ENCODE data around the gene LAMA5. TPM values are rescaled to one million over a fixed set of nuclear protein-coding genes. Genes with fewer than 3 reads are reported as not detected.

LAMA5 gene
- total RNA-seq, 4 donors from 2014 or later = 95.2 to 230 (median 139) TPM

DNA sequence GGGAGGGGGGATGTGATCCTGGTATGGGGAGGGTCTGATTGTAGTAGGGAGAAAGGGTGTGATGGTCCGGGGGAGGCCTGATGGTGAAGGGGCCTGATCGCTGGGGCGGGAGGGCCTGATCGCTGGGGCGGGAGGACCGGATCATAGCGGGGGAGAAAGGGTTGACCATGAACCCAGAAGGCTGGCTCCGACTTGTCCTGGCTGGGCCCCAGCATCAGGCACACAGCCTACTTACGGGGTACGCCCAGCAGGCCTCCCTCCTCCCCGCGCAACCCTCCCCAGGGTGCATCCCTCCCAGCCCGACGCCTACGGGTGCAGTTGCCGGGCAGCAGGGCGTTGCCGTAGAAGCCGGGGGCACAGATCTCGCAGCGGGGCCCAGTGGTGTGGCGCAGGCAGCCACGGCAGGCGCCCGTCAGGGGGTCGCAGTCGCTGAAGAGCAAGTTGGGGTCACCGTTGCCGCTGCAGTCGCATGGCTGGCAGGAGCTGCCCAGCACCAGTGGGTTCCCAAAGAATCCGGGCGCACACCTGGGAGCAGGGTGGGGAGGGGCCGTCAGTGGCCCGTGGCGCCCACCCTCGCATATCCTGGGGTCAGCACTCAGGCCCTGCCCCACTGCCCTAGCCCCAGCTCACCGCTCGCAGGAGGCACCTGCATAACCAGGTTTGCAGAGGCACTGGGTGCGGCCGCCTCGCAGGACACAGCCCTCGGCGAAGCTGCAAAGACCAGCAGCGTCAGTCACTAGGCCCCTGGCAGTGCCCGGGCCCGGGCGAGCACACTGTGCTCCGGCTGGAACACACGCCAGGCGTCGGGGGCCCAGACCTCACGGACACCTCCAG, 43.7 kb downstream of the LAMA5 start:
- no peak for DNase-seq (ENCODE audit: low spot score in 2 of 2)
- Histone ChIP-seq H3K27me3 (no peaks in the 10 kb centered on the region), H3K4me1 (no peaks in the 10 kb centered on the region), H3K4me3 (no peak overlapping the region), H3K27ac (no peak overlapping the region), H3K36me3 (peaks cover 0 to 89% (median 0%) of the 10 kb centered on the region in 3 donors), H3K9me3 (no peaks in the 10 kb centered on the region)
- 90 to 91% methylated on average over 28 to 40 of the region's 52 CpGs for WGBS, 2 donors
- TF ChIP-seq, protein P1, sequence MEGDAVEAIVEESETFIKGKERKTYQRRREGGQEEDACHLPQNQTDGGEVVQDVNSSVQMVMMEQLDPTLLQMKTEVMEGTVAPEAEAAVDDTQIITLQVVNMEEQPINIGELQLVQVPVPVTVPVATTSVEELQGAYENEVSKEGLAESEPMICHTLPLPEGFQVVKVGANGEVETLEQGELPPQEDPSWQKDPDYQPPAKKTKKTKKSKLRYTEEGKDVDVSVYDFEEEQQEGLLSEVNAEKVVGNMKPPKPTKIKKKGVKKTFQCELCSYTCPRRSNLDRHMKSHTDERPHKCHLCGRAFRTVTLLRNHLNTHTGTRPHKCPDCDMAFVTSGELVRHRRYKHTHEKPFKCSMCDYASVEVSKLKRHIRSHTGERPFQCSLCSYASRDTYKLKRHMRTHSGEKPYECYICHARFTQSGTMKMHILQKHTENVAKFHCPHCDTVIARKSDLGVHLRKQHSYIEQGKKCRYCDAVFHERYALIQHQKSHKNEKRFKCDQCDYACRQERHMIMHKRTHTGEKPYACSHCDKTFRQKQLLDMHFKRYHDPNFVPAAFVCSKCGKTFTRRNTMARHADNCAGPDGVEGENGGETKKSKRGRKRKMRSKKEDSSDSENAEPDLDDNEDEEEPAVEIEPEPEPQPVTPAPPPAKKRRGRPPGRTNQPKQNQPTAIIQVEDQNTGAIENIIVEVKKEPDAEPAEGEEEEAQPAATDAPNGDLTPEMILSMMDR (IDR thresholded peaks at IDR 0.05) = no peak
- TF ChIP-seq EP300 (IDR thresholded peaks at IDR 0.05) (no peak), POLR2A (IDR thresholded peaks at IDR 0.05) (no peak)

DNA sequence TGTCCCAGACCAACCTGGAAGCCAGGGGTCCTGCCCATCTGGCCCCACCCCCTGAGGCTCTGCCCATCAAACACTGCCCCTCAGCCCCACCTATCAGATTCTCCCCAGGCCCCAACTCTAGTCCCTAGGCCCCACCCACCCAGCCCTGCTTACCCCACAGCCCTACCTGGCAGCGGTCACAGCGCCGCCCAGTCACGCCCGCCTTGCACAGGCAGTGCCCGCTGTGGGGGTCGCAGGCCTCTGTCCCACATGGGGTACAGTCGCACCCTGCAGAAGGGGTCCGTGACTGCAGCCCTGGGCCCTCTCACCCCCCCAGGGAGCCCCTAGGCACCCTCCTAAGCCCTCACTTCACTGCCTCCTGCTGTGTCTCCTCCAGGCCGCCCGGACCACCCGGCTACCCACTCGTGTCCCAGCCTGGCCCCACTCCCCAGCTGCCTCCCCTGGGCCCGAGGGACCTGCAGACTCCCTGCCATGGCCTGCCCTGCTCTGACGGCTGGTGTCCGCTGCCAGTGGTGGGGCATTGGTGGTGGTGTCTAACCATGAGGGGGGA, 44.5 kb downstream of the LAMA5 start:
- Histone ChIP-seq H3K36me3 (peaks cover 0 to 85% (median 0%) of the 10 kb centered on the region in 3 donors), H3K9me3 (no peaks in the 10 kb centered on the region), H3K4me1 (no peaks in the 10 kb centered on the region), H3K4me3 (no peak overlapping the region), H3K27ac (no peak overlapping the region), H3K27me3 (no peaks in the 10 kb centered on the region)
- 88 to 92% methylated on average over 16 of the region's 16 CpGs for WGBS, 2 donors
- TF ChIP-seq, protein P1 (IDR thresholded peaks at IDR 0.05) = no peak
- TF ChIP-seq POLR2A (IDR thresholded peaks at IDR 0.05) = no peak
- no peak for TF ChIP-seq EP300 (IDR thresholded peaks at IDR 0.05)
- no peak for DNase-seq (ENCODE audit: low spot score in 2 of 2)

DNA sequence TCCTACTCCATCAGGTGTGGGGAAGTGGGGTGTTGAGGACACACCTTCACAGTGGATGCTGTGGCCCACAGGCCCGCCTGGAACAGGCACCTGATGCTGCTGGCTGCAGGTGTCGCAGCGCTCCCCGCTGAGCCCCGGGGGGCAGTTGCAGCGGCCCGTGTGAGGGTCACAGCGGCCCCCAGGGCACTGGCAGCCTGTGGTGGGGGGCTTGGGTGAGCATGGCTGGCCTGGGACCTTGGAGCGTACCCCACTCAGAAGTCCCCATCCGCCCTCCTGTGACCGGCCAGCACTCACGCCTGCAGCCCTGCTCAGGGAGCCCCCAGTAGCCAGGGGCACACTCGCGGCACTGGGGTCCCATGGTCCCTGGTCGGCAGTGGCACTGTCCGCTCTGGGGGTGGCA, 45.1 kb downstream of the LAMA5 start:
- TF ChIP-seq, protein P1 (IDR thresholded peaks at IDR 0.05) = no peak
- no peak for TF ChIP-seq EP300 (IDR thresholded peaks at IDR 0.05)
- no peak for TF ChIP-seq POLR2A (IDR thresholded peaks at IDR 0.05)
- Histone ChIP-seq H3K4me1 (no peaks in the 10 kb centered on the region), H3K27me3 (no peaks in the 10 kb centered on the region), H3K27ac (no peak overlapping the region), H3K4me3 (no peak overlapping the region), H3K9me3 (no peaks in the 10 kb centered on the region), H3K36me3 (peaks cover 0 to 85% (median 0%) of the 10 kb centered on the region in 3 donors)
- no peak for DNase-seq (ENCODE audit: low spot score in 2 of 2)
- WGBS, 2 donors = 93 to 96% methylated on average over 8 to 14 of the region's 16 CpGs

DNA sequence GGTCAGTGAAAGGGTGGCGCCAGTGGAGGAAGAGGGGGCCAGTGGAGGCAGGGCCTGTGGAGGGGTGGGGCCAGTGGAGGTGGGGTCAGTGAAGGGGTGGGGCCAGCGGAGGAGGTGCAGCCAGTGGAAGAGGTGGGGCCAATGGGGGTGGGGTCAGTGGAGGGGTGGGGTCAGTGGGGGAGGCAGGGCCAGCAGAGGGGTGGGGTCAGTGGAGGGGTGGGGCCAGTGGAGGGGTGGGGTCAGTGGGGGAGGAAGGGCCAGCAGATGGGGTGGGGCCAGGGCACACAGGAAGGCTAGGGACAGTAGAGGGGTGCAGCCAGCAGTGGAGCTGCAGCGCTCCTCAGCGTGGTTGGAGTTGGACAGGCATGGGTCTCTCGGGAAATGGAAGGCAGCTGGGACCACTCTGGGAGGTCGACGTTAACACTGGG, 45.6 kb downstream of the LAMA5 start:
- Histone ChIP-seq H3K4me3 (no peak overlapping the region), H3K27me3 (no peaks in the 10 kb centered on the region), H3K36me3 (peaks cover 0 to 85% (median 0%) of the 10 kb centered on the region in 3 donors), H3K9me3 (no peaks in the 10 kb centered on the region), H3K27ac (no peak overlapping the region), H3K4me1 (no peaks in the 10 kb centered on the region)
- 86 to 93% methylated on average over 7 of the region's 7 CpGs for WGBS, 2 donors
- no peak for DNase-seq (ENCODE audit: low spot score in 2 of 2)
- TF ChIP-seq POLR2A (IDR thresholded peaks at IDR 0.05) (no peak), EP300 (IDR thresholded peaks at IDR 0.05) (no peak)
- TF ChIP-seq, protein P1 (IDR thresholded peaks at IDR 0.05) = no peak
